ENCODE measurements around the gene SRRM3. TPM values are rescaled to one million over a fixed set of nuclear protein-coding genes. Genes with fewer than 3 reads are reported as not detected.
"Not testable (repeated sequence)": the region's sequence is repeated elsewhere in the genome, so short reads cannot be mapped to it uniquely, and the experiment has no call there.

Gene SRRM3
- polyA plus RNA-seq, 3 donors: 1.9 to 9.4 (median 1.9) TPM

GRCh38 chr7:76246804-76247389, 45.2 kb downstream of the SRRM3 start:
- H3K27ac ChIP-seq (ENCODE audit: low read depth, low read length): no peak overlapping the region
- WGBS, 3 donors: 54 to 73% (median 58%) methylated on average over 5 of the region's 5 CpGs

DNA sequence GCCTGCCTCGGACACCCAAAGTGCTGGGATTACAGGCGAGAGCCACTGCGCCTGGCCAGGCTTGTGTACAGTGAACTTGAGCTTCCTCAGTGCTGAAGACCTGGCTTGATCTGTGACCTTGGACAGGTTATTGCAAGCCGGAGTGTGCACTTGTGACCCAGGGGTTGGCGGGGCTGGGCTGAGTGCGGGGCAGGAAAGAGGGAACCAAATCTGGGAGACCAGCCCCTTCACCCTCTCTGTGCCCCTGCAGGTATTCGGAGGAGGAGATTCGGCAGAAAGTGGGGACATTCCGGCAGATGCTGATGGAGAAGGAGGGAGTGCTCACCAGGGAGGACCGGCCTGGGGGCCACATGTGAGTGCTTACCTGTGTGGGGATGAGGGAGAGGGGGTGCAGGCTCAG, 46.2 kb downstream of the SRRM3 start:
- 79 to 93% (median 92%) methylated on average over 10 of the region's 10 CpGs for WGBS, 3 donors
- no peak overlapping the region for H3K27ac ChIP-seq (ENCODE audit: low read depth, low read length)

DNA sequence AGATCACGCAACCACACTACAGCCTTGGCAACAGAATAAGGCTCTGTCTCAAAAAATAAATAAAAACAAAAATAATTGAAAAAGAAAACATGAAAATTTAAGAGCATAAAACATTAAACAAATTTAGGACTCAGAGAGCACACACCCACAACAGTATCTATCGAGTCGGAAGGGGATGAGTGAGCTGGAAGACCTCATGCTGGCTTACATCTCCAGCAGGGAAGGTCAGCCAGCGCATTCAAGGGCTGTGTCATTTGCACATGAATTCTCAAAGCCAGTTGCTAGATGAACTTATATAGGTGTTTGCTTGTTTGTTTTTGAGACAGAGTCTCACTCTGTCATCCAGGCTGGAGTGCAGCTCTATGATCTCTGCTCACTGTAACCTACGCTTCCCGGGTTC, 50.3 kb downstream of the SRRM3 start:
- WGBS, 3 donors: 81 to 89% (median 85%) methylated on average over 6 of the region's 6 CpGs
- H3K27ac ChIP-seq (ENCODE audit: low read depth, low read length): no peak overlapping the region

- H3K27ac ChIP-seq (ENCODE audit: low read depth, low read length): no peak overlapping the region
Measured at GRCh38 chr7:76254781-76255180, 53.1 kb downstream of the SRRM3 start.

DNA sequence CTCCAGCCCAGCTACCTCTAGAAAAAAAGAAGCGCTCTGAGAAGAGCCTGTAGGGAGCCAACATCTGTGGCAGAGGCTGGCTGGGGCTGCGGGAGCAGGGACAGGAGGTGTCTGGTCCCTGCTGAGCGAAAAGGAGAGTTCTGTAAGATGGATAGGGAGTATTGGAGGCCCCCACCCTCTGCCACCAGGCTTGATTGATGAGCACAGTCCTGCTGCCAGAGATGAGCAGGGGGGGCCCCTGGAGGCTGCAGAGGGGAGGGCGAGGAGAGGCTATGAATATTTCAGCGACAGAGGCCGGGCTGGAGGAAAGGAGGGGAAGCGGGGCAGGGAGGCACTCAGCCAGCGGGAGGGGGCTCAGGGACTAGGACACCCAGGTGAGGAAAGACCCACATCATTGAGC, 56.3 kb downstream of the SRRM3 start:
- WGBS, 3 donors: 36 to 45% (median 40%) methylated on average over 8 of the region's 8 CpGs
- no peak overlapping the region for H3K27ac ChIP-seq (ENCODE audit: low read depth, low read length)

More at GRCh38 chr7:76254781-76255180, 53.1 kb downstream of the SRRM3 start:
- WGBS, 3 donors: 76 to 88% (median 82%) methylated on average over 4 of the region's 4 CpGs

- 15 to 23% (median 16%) methylated on average over 28 to 50 of the region's 50 CpGs for WGBS, 3 donors
Measured at GRCh38 chr7:76259124-76260093, 57.7 kb downstream of the SRRM3 start.

GRCh38 chr7:76260171-76260703, 58.5 kb downstream of the SRRM3 start:
- WGBS, 3 donors: 3 to 9% (median 7%) methylated on average over 16 to 28 of the region's 28 CpGs
- H3K27ac ChIP-seq (ENCODE audit: low read depth, low read length): no peak overlapping the region

More at GRCh38 chr7:76259124-76260093, 57.7 kb downstream of the SRRM3 start:
- H3K27ac ChIP-seq (ENCODE audit: low read depth, low read length): no peak overlapping the region

- 85 to 90% (median 87%) methylated on average over 11 of the region's 11 CpGs for WGBS, 3 donors
- H3K27ac ChIP-seq (ENCODE audit: low read depth, low read length): no peak overlapping the region
Measured at GRCh38 chr7:76261329-76261728, 59.6 kb downstream of the SRRM3 start.

DNA sequence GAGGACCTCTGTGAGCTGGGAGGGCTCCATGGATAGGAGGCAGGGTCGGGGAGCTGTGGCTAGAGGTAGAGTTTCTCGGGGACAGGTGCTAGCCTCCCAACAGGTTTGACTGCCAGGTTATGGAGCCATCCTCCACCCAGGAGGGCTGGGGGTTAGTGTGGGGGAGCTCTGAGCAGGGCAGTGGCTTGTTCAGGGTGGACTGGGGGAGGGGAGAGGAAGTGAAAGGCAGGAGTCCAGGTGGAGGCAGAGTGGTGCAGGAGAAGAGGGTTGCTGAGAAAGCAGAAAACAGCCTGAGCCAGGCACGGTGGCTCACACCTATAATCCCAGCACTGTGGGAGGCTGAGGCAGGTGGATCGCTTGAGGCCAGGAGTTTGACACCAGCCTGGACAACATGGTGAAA, 60.2 kb downstream of the SRRM3 start:
- 51 to 71% (median 54%) methylated on average over 4 of the region's 4 CpGs for WGBS, 3 donors

GRCh38 chr7:76262683-76263402, 61.1 kb downstream of the SRRM3 start:
- no peak overlapping the region for H3K27ac ChIP-seq (ENCODE audit: low read depth, low read length)
- 65 to 74% (median 74%) methylated on average over 7 of the region's 7 CpGs for WGBS, 3 donors

More for the DNA sequence above, 60.2 kb downstream of the SRRM3 start:
- H3K27ac ChIP-seq (ENCODE audit: low read depth, low read length): no peak overlapping the region

- WGBS, 3 donors: 87 to 94% (median 89%) methylated on average over 7 of the region's 7 CpGs
- no peak overlapping the region for H3K27ac ChIP-seq (ENCODE audit: low read depth, low read length)
Measured at GRCh38 chr7:76265299-76265698, 63.6 kb downstream of the SRRM3 start.

GRCh38 chr7:76267107-76267893, 65.6 kb downstream of the SRRM3 start:
- WGBS, 3 donors: 1 to 2% (median 2%) methylated on average over 57 to 68 of the region's 68 CpGs
- no peak overlapping the region for H3K27ac ChIP-seq (ENCODE audit: low read depth, low read length)

DNA sequence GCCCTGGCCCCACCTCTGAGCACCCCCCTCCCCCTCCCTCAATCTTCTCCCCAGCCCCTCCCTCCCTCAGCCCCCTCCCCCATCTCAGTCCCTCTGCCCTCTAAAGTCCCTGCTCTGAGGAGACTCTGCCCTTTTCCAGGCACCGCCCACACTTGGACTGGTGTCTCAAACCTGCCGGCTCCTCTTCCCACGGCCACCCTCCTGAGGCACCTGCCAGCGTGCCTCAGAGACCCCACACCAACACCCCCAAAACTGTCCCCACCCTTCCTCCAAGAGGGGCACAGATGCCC, 66.1 kb downstream of the SRRM3 start:
- no peak overlapping the region for H3K27ac ChIP-seq (ENCODE audit: low read depth, low read length)
- WGBS, 3 donors: 17 to 44% (median 43%) methylated on average over 4 of the region's 4 CpGs

DNA sequence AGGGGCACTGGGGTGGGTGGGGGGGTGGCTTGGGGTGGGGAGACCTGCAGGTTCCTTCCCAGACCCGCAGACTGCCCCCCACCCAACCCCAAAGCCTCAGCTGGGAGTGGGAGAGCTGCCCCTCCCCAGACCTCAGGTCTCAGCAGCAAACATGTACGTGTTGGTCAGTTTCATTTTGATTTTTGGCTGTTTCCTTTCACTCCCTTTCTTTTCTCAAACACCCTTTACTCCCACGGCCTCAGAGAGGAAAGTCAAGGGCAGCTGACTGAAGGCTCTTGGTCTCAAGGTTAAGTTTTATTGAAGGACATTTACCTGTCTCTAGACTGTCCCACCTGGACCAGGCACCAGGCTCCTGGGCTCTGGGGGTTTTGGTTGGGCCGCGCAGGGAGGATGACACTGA, 66.7 kb downstream of the SRRM3 start:
- 36 to 38% (median 37%) methylated on average over 5 of the region's 5 CpGs for WGBS, 3 donors
- H3K27ac ChIP-seq (ENCODE audit: low read depth, low read length): no peak overlapping the region

- H3K27ac ChIP-seq (ENCODE audit: low read depth, low read length): no peak overlapping the region
- WGBS, 3 donors: 20 to 39% (median 34%) methylated on average over 5 of the region's 5 CpGs
Measured at GRCh38 chr7:76269895-76270294, 68.2 kb downstream of the SRRM3 start.

DNA sequence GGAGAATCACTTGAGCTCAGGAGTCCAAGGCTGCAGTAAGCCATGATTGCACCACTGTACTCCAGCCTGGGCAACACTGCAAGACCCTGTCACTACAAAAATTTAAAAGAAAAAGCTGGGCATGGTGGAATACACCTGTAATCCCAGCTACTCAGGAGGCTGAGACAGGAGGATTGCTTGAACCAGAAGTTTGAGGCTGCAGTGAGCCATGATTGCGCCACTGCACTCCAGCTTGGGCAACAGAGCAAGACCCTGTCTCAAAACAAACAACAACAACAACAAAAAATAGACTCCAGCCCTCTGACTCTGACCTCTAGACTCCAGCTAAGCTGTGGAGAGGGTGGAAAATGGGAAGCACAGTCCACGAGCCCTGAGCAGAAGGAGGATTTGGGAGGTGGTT, 69.7 kb downstream of the SRRM3 start:
- WGBS, 3 donors: 80 to 86% (median 86%) methylated on average over 2 of the region's 2 CpGs
- H3K27ac ChIP-seq (ENCODE audit: low read depth, low read length): not testable (repeated sequence)

- 87 to 95% (median 94%) methylated on average over 6 of the region's 6 CpGs for whole genome bisulfite sequencing, 3 donors
Measured at GRCh38 chr7:76272142-76272541, 70.4 kb downstream of the SRRM3 start.

DNA sequence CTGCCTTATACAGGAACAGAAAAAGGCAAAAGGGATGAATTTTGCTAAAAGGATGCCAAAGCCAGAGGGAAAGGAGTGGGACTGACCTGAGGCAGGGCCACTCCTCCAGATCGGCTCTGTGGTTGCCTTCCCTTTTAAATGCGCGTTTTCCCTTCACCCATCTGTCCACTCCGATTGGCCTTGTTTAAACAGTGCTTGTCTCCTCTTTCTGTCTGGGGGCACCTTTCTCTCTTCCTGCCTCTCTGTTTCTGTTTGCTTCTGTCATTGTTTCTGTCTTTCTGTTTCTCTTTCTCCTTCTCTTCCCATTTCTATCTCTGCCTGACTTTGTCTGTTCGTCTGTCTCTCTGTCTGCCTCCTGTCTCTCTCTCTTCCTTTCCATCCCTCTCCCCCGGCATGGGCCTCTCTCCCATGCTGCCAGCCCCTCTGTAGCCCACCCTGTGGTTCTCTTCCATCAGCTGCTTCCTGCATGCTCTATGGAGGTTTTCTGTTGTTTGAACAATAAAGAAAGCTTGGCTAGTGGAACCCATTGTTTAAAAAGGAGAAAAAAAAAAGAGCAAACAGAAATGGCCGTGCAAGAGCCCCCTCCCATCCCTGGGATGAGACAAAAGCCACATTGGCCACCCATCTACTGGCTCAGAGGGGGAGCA, 71.3 kb downstream of the SRRM3 start:
- H3K27ac ChIP-seq (ENCODE audit: low read depth, low read length): no peak overlapping the region
- WGBS, 3 donors: 25 to 42% (median 33%) methylated on average over 7 of the region's 7 CpGs

More at GRCh38 chr7:76272142-76272541, 70.4 kb downstream of the SRRM3 start:
- no peak overlapping the region for H3K27ac ChIP-seq (ENCODE audit: low read depth, low read length)
